HepG2 (cell line): Measurements from ENCODE around the gene IRF7. TPM values are rescaled to one million over a fixed set of nuclear protein-coding genes. Genes with fewer than 3 reads are reported as not detected.
A peak's percentile ranks its signal among the peaks of the same experiment; 100 is the strongest.

Source experiments
- ELF1 ChIP-seq: sonication (generic); formaldehyde crosslinking; IDR thresholded peaks from 2 replicates; pipeline ENCODE4 v1.4.0; 2020; ENCODE audit warnings: missing genetic modification reagents
- ELK4 ChIP-seq: sonication (generic); formaldehyde crosslinking; IDR thresholded peaks from 2 replicates; pipeline ENCODE4 v1.9.0; 2021; ENCODE audit warnings: missing genetic modification reagents, borderline replicate concordance
- HOXA5 ChIP-seq: sonication (generic); formaldehyde crosslinking; IDR thresholded peaks from 2 replicates; pipeline ENCODE4 v1.4.0; 2020; ENCODE audit warnings: missing genetic modification reagents
- KDM2A ChIP-seq: sonication (generic); formaldehyde crosslinking; IDR thresholded peaks from 2 replicates; pipeline ENCODE4 v1.4.0; 2020; ENCODE audit warnings: low read depth, missing genetic modification reagents, borderline replicate concordance
- NFAT5 ChIP-seq: sonication (generic); formaldehyde crosslinking; IDR thresholded peaks from 2 replicates; pipeline ENCODE4 v1.4.0; 2020; ENCODE audit warnings: missing genetic modification reagents
- NRL ChIP-seq: sonication (generic); formaldehyde crosslinking; IDR thresholded peaks from 2 replicates; pipeline ENCODE4 v1.5.0; 2020; ENCODE audit warnings: missing genetic modification reagents, mild to moderate bottlenecking, moderate library complexity, borderline replicate concordance
- PLSCR1 ChIP-seq: sonication (generic); formaldehyde crosslinking; IDR thresholded peaks from 2 replicates; pipeline ENCODE4 v1.5.0; 2020; ENCODE audit warnings: missing genetic modification reagents, mild to moderate bottlenecking, borderline replicate concordance
- POGK ChIP-seq: sonication (generic); formaldehyde crosslinking; conservative IDR thresholded peaks from 2 replicates; pipeline ENCODE4 v1.8.0; 2022; ENCODE audit warnings: mild to moderate bottlenecking, moderate library complexity, missing genetic modification reagents
- SALL2 ChIP-seq: sonication (generic); formaldehyde crosslinking; IDR thresholded peaks from 2 replicates; pipeline ENCODE4 v1.8.1; 2023; ENCODE audit warnings: mild to moderate bottlenecking, missing genetic modification reagents, inconsistent platforms
- TAF15 ChIP-seq: fragments of 200-400 bp; formaldehyde crosslinking; IDR thresholded peaks from one replicate; pipeline ENCODE4 v1.6.1; 2018; ENCODE audit warnings: mild to moderate bottlenecking, low read depth, low read length; ENCODE audit not compliant: poor library complexity, severe bottlenecking
- ZC3H13 ChIP-seq: sonication (generic); formaldehyde crosslinking; IDR thresholded peaks from 2 replicates; pipeline ENCODE4 v1.8.1; 2023; ENCODE audit warnings: mild to moderate bottlenecking, missing genetic modification reagents, moderate library complexity
- ZC3H4 ChIP-seq: sonication (generic); formaldehyde crosslinking; IDR thresholded peaks from 2 replicates; pipeline ENCODE4 v1.4.0; 2020; ENCODE audit warnings: missing genetic modification reagents, borderline replicate concordance
- ZNF18 ChIP-seq: sonication (generic); formaldehyde crosslinking; IDR thresholded peaks from 2 replicates; pipeline ENCODE4 v1.8.0; 2022; ENCODE audit warnings: mild to moderate bottlenecking, missing genetic modification reagents; ENCODE audit not compliant: insufficient replicate concordance
- ZNF546 ChIP-seq: sonication (generic); formaldehyde crosslinking; conservative IDR thresholded peaks from 2 replicates; pipeline ENCODE4 v1.8.1; 2023; ENCODE audit warnings: mild to moderate bottlenecking, missing genetic modification reagents
- ZNF576 ChIP-seq: sonication (generic); formaldehyde crosslinking; IDR thresholded peaks from 2 replicates; pipeline ENCODE4 v1.4.0; 2020; ENCODE audit warnings: mild to moderate bottlenecking, missing genetic modification reagents
- ZNF777 ChIP-seq: sonication (generic); formaldehyde crosslinking; IDR thresholded peaks from 2 replicates; pipeline ENCODE4 v1.4.0; 2020; ENCODE audit warnings: missing genetic modification reagents
- polyA plus RNA-seq, 8 experiments: library from polyadenylated mRNA; depleted of rRNA in 3 of 8; stranded (reverse) in 7 of 8; unstranded in 1 of 8; fragments of >200 nt; fragmentation: Illumina TruSeq in 4 of 8; extraction: Trizol in 4 of 8; gene quantifications; 2 replicates each; pipeline versions ENCODE4 v1.2.1 to v1.2.3, GENCODE V29; 2011 to 2016; ENCODE audit warnings: low read depth in 4 of 8, missing spikeins in 1 of 8, mixed read lengths in 1 of 8; ENCODE audit not compliant: insufficient read depth in 1 of 8
- total RNA-seq, 5 experiments: library from RNA; depleted of rRNA; stranded (reverse); fragments of >200 nt; fragmentation: Illumina TruSeq; extraction: Trizol; gene quantifications; 2 replicates each; pipeline ENCODE4 v1.2.3, GENCODE V29; 2016; ENCODE audit warnings: low read depth in 1 of 5

The IRF7 gene
- total and polyA plus RNA-seq, 2 of the 13 experiments (the other 11 are each of a cell fraction or from before 2014, with no cell fraction given) = not detected

- TF ChIP-seq ELF1 (CRISPR knock-in tag) = 0 out of 2 replicates have a peak, but pooled peaks have one; percentile 20
- no peak for TF ChIP-seq NFAT5 (CRISPR knock-in tag)
- no peak for TF ChIP-seq POGK (CRISPR knock-in tag)
- TF ChIP-seq ZC3H4 (CRISPR knock-in tag) = peak; percentile 9; the same call in 1 of the 2 replicates
- no peak for TF ChIP-seq PLSCR1 (CRISPR knock-in tag)
- TF ChIP-seq KDM2A (CRISPR knock-in tag) = no peak
- peak; percentile 68; the same call in 1 of the 2 replicates for TF ChIP-seq ZC3H13 (CRISPR knock-in tag)
- no peak for TF ChIP-seq ZNF576
- no peak; the same call in 1 of the 2 replicates for TF ChIP-seq SALL2
- TF ChIP-seq ZNF777 = no peak
- TF ChIP-seq ZNF546 (CRISPR knock-in tag) = no peak
- TF ChIP-seq ZNF18 (CRISPR knock-in tag) = peak; percentile 63
- no peak for TF ChIP-seq TAF15
- no peak for TF ChIP-seq ELK4
- TF ChIP-seq HOXA5 = no peak
- peak; percentile 43; the same call in 1 of the 2 replicates for TF ChIP-seq NRL (CRISPR knock-in tag)
Measured at GRCh38 chr11:569158-569885, 46.4 kb downstream of the IRF7 start (continued).
